OCI-M1 (cell line): ENCODE measurements around the gene GFOD1.

Experiments
- DNase-seq: peaks from one replicate; lab custom pipeline; 2025; lab: John Stamatoyannopoulos, UW

GFOD1 gene

DNA sequence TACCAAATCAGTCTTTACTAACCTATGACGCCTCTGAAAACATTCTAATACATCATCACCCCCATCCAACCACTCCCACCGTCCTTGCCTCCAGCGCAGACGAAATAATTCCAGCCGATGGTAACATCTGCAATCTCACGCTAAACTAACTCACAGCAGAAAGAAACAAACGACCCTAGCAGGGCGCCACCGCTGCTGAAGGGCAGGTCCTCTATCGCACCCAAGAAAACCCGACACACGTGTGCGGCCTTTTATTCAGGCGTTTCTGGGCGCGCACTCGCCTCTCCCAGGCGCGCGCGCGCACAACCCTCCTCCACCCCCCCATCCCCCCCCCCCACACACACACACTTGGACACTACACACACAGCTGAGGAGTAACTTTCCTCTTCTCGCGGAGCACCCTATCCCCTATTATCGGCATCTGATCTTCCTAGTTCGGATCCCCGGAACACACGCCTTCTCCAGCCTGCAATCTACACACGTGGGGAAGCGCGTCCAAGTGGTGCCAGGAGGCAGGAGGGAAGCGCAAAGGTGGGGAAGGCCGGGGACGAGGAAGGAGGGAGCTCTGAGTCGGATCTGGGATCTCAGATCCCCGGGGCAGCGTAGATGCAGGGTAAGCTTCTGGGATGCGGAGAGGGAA, 1.4 kb downstream of the GFOD1 start:
- peak; percentile 84 for DNase-seq

DNA sequence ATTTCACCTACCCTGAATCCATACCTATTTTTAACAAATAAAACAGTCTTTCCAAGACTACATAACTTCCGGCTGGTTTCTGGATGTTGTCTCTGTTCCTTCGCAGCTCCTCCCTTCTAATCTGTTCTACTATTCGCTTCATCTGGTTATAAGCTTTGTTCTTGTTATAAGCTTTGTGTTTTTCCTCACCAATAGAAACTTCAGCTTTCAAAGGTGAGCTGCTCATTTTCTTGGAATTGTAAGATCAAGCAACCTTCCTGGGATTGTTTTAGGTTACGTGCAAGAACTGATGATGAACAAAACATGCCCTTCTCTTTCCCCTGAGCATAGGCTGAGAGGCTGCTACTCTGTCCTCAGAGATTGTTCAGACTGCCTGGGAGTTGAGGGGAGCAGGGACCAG, 2.1 kb downstream of the GFOD1 start:
- DNase-seq, result peak; percentile 61

GRCh38 chr6:13484827-13485226, 2.6 kb downstream of the GFOD1 start:
- DNase-seq, result no peak

DNA sequence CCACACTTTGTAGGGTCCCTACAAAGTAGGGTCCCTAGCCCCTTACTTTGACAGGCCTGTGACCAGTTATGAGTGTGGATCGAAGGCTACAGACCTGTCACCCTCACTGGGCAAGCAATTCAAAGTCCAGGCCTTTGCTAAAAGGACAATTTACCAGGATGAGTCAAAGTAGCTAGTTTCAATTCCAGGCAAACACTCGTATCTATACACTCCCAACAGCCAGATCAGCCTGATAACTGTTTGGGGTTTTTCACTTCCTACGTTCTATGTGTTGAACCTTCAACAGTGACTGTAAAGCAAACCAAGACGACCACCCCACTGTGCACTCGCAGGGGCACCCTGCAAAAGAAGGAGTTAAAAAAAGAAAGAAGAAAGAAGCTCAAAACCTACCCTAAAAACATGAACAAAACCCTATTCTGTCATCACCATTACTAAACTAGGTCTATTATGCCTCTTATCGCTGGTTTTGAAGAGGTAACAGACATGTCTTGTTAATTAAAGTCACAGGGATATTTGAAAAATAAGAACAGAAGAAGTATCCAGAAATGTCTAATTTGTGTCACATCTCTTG, 3.2 kb downstream of the GFOD1 start:
- peak; percentile 82 for DNase-seq

DNA sequence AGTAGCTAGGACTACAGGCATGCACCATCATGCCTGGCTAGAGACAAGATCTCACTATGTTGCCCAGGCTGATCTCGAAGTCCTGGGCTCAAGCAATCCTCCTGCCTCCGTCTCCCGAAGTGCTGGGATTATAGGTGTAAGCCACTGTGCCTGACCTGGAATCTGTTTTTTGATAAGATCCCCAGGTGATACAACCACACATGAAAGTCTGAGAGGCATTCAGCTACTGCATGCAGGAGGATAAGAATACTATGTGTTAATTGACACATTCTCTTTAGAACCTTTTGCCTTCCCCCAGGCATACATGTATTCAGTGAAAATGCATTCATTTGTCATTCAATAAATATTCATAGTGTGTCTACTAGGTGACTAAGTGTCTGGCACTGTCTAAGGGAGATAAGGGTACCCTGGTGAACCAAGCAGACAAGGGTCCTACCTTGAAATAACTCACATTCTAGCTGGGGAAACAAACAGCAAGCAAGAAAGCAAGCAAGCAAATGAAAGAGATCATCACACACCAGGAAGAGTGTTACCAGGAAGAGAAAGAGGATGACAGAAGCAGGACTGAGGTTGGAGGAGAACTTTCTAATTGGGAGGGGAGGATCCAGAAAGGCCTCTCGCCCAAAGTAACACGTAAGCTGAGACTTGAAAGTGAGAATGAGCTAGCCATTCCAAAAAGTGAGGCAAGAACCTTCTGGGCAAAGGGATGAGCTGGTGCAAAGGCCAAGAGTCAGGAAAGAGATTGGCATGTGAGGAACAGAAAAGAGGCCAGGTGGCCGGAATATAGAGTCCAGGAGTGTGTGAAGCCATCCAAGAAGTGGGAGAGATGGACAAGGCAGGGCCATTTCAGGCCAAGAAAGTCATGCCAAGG, 6.5 kb downstream of the GFOD1 start:
- peak; percentile 40 for DNase-seq

DNA sequence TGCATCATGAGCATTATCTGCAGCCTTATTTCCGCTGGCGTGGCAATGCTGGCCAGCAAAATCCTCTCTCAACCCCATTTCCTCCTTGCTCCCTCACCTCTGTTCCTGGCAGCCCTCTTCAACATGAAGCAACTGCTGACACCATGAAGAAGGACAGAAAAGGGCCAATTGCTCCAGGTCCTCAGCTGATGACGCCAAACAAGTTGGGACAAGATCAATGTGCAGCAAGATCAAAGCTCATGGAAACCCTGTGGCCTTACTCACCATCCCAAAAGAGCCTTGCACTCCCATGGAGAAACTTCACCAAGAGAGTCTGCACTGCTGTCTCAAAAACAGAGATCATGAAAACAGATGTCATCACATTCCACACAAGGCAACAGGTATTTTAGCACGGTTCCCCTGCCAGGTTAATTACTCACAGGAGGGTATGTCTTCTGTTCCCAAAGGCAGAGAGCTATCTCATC, 7.4 kb downstream of the GFOD1 start:
- DNase-seq, result no peak

GRCh38 chr6:13479206-13479800, 8.1 kb downstream of the GFOD1 start:
- DNase-seq, result no peak

DNA sequence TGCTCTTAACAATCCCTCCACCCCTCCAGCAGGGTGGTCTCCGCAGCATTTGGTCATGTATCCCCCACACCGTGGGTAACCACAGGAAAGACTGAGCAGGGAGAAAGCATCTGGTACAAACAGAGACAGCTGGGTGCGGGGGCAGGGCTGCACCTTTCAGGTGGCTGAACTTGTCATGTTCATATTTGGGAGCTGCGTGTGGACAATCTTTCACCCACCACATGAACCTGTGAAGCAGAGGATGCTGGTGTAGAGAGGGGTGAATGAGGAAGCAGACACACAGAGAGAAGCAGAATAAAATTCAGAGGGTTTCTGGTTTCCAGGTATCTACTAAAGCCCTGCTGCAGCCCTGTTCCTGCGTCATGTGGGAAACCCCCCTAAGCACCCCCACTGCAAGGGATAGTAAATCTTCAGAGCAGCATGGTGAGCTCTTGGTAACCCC, 8.9 kb downstream of the GFOD1 start:
- DNase-seq, result no peak

DNA sequence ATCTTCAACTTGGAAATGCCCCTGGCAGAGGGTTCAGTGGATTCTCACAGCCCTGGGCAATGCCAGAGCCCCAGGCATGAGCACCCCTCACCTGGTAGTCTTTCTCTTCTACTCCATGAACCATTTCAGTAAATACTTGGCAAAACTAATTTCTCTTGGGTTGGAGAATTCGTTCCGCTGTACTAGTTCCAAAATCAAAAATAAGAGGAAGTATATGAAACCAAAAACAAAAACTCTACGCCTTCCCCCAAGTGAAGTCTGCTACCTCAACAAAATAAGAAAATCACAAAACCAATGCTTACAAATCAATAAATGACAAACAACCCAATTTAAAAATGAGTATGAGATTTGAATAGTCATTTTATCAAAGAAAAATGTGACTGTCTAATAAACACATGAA, 12.6 kb downstream of the GFOD1 start:
- no peak for DNase-seq

DNA sequence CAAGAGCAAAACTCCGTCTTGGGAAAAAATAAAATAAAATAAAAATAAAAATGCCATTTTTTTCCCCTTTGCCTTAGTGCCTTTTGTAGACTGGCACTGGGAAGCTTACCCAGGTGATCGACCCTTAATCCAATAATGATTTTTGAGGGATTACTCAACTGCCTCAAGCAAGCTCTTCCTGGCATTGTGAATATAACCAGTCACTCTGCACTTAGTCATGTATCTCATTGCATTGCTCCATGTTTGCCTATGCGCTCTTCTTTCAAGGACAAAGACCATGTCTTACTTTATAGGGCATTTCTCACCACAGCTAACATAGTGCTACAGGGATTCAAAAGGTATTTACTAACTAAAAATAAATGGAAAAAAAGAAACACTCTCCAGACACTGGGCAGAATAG, 13.0 kb downstream of the GFOD1 start:
- no peak for DNase-seq

GRCh38 chr6:13473768-13474165, 13.6 kb downstream of the GFOD1 start:
- DNase-seq, result peak; percentile 51

- DNase-seq, result no peak
Measured at GRCh38 chr6:13472976-13473767, 14.2 kb downstream of the GFOD1 start.

- DNase-seq, result no peak
Measured at GRCh38 chr6:13472099-13472498, 15.3 kb downstream of the GFOD1 start.

GRCh38 chr6:13471184-13471583, 16.2 kb downstream of the GFOD1 start:
- DNase-seq, result no peak

DNA sequence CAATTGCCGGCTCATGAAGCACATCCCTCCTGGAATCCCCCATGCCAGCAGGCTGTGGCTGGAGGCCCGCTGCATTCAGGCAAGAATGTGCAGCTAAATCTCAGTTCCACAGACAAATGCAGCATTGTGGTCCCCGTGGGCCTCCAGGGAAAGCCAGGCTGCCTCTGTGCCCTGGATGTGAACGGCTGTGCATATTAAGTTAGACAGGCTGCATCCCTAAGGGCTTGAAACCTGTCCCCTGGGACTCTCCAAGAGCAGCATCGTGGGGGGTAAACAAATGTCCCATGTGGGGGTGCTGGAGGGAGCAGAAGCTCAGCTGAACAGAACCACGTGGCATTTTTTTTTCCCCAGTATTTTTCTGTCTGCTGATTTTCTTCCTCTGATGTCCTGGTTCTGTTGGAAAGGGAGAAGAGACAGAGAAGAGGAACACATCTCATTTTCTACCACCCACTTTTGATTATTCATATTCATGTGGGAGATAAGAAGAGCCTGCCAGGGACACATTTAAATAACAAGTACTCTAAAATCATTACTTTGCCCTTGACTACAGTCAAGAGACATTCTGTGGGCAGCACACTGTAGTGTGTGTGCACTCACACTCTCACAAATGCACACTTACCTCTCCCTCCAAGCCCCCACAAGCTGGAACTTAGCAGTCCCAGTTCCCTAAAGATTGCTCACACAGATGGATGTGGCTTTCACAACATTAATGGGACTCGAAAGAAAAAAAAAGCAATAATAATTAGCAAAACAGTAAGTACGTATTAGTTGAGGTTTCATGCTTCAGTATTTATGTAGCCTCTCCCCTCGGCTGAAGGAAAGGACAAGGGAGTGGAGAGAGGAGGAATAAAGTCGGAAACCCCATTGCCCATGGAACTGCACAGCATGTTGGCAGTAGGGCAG, 16.9 kb downstream of the GFOD1 start:
- no peak for DNase-seq

- no peak for DNase-seq
Measured at GRCh38 chr6:13469693-13470092, 17.7 kb downstream of the GFOD1 start.

DNA sequence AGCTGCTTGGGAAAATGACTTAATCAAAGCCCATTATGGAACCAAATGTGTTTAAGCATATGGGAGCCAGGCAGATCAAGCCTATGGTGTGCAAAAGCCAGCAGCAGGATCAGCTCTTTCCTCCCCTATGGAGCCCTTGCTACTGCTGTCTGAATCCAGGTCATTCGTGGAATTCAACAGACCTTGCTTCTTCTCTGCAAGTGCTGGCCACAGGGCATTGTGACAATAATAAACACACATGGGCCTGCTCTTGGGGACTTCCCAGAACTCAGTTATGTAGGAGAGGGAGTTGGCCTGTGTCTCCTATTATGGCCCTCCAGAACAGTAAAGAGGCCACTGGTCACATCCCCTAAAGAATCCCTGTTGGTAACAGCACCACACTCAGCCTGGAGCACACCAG, 18.6 kb downstream of the GFOD1 start:
- no peak for DNase-seq

GRCh38 chr6:13467216-13467600, 20.2 kb downstream of the GFOD1 start:
- no peak for DNase-seq

DNA sequence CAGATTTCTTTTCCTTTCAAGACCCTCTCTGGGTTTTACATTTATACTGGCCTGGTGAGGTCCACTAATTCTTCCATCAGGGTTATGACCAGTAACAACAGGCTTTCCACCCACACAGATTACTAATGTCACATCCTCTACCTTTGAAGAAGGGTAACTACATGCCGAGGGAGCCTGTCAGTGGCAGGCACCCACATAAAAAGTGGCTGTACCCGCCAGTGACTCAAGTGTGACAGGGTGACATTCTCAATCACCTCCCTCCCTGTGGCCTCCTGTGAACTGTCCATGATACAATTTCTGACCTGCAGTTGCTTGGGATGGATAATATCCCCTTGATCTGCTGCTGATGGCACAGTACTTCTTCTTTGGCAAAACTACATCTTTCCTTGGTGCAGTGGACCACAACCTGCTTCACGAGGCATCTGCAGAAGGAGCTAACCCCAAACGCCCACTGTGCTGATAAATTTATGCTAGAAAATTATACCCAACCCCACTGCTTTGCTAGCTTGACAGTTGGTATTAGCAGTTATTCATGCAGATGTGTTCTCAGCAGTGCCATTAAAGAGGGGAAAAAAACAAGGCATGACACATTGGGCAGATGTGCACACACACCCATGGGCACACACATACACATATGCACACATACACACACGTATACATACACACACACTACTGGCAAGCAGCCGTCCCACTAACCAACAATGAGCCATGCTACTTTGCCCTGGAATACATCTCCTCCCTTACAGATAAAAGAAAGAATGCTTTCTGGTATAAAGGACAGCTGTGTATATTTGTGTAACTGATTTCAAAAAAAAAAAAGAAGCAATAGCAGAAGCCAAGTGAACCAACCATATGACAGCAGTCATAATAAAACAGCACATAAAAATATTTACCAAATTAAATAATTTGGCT, 20.8 kb downstream of the GFOD1 start:
- DNase-seq, result no peak

- DNase-seq, result no peak
Measured at GRCh38 chr6:13465734-13466133, 21.7 kb downstream of the GFOD1 start.
